Measurements from ENCODE around the gene TNP2.

DNA sequence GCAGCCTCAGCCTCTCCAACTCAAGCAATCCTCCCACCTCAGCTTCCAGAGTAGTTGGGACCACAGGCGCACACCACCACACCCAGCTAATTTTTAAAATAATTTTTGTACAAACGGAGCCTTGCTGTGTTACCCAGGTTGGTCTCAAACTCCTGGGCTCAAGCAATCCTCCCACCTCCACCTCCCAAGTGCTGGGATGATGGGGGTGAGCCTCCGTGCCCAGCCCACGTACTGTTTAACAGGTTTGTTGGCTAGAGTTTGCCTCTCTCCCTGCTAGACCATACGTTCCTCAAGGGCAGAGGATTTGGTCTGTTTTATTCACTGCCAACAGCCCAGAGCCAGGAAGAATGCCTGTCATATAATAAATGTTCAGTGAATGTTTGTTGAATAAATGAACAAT is 39.7 kb downstream of the TNP2 start:
- TF ChIP-seq, protein P1, sequence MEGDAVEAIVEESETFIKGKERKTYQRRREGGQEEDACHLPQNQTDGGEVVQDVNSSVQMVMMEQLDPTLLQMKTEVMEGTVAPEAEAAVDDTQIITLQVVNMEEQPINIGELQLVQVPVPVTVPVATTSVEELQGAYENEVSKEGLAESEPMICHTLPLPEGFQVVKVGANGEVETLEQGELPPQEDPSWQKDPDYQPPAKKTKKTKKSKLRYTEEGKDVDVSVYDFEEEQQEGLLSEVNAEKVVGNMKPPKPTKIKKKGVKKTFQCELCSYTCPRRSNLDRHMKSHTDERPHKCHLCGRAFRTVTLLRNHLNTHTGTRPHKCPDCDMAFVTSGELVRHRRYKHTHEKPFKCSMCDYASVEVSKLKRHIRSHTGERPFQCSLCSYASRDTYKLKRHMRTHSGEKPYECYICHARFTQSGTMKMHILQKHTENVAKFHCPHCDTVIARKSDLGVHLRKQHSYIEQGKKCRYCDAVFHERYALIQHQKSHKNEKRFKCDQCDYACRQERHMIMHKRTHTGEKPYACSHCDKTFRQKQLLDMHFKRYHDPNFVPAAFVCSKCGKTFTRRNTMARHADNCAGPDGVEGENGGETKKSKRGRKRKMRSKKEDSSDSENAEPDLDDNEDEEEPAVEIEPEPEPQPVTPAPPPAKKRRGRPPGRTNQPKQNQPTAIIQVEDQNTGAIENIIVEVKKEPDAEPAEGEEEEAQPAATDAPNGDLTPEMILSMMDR (IDR thresholded peaks at IDR 0.05), result no peak
- TF ChIP-seq POLR2A (IDR thresholded peaks at IDR 0.05), result no peak
- TF ChIP-seq EP300 (IDR thresholded peaks at IDR 0.05), result no peak
- TF ChIP-seq POLR2AphosphoS5 (IDR thresholded peaks at IDR 0.05), result no peak
